ENCODE measurements around the gene MOSMO.

- TF ChIP-seq CTCF (conservative IDR thresholded peaks at IDR 0.05; ENCODE audit: low read depth, low read length) (no peak), EZH2phosphoT487 (IDR thresholded peaks at IDR 0.05; ENCODE audit: borderline replicate concordance, low read length) (no peak), EZH2 (IDR thresholded peaks at IDR 0.05; ENCODE audit: low read length, unreplicated experiment) (no peak)
These were observed 43.6 kb upstream of the MOSMO start for GRCh38 chr16:21964353-21964752.
